Vagina (tissue), 2 donors: ENCODE measurements around the gene RXRG.

Experiments used
- CTCF ChIP-seq, 3 experiments: fragments of 450-650 bp in 2 of 3; fragments of 200-600 bp in 1 of 3; sonication (generic) in 1 of 3; IDR thresholded peaks; one replicate each; pipeline ENCODE4 v1.5.1; 2017 to 2019; ENCODE audit warnings: antibody characterized with exemption in 3 of 3, mild to moderate bottlenecking in 2 of 3, moderate library complexity in 2 of 3
- POLR2A ChIP-seq, 2 donors: fragments of 450-650 bp; IDR thresholded peaks; one replicate each; pipeline ENCODE4 v1.6.1; 2017; ENCODE audit warnings: antibody characterized with exemption in 2 of 2, mild to moderate bottlenecking in 2 of 2, moderate library complexity in 2 of 2
- POLR2AphosphoS5 ChIP-seq, 2 donors: sonication (generic); formaldehyde crosslinking; IDR thresholded peaks; one replicate each; pipeline ENCODE4 v1.9.0; 2017; ENCODE audit warnings: antibody characterized with exemption in 2 of 2, mild to moderate bottlenecking in 2 of 2, low read depth in 1 of 2; ENCODE audit not compliant: insufficient read depth in 1 of 2

- TF ChIP-seq POLR2A (IDR thresholded peaks at IDR 0.05) (no peak), CTCF (IDR thresholded peaks at IDR 0.05) (no peak), POLR2AphosphoS5 (IDR thresholded peaks at IDR 0.05; ENCODE audit: insufficient read depth in 1 of 2, low read depth in 1 of 2) (no peak)
These were observed 7.9 kb downstream of the RXRG start for GRCh38 chr1:165436994-165437393.
